SHP77 treated with DMSO at 0.1 percent for 48 hours (cell line): ENCODE measurements around the gene COL28A1.
"Not testable (repeated sequence)": the region's sequence is repeated elsewhere in the genome, so short reads cannot be mapped to it uniquely, and the experiment has no call there.

ENCODE experiments used
- DNase-seq: peaks from one replicate; lab custom pipeline; 2025; lab: John Stamatoyannopoulos, UW

COL28A1 gene

GRCh38 chr7:7464991-7465765, 70.5 kb downstream of the COL28A1 start:
- DNase-seq: not testable (repeated sequence)

DNA sequence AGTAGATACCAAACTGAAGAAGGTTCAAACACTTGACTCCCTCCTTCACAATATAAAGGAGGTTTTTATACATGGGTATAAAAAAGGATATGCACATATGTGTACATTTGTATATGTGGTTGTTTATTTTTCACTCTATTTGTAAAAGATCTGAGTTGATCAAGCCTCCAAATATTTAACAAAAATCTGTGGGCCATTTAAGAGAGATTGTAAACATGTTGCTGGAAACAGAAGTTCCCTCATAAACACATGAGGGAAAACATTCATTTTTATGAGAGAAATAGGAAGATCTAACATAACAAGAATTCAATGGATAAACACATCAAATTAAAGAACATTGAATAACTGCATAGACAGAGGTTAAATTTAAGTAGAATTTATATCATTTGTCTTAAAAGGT, 81.7 kb downstream of the COL28A1 start:
- no peak for DNase-seq

DNA sequence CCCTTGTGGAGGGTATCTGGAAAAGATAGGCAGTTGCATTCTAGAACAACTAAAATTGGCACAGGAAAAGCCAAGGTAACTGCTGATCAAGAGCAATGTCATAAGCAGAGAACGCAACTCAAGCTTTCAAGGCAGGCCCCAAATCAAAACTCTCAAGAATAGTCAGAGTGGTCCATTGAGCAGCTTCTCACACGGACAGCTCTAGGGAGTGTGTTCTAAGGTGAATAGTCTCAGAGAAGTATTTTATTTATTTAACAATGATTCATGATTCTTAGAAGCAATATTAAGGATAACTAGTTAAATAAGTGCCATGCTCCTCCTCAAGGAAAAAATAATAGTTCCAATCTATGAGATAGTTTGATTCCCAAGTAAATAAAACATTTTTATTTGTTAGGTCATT, 83.0 kb downstream of the COL28A1 start:
- no peak for DNase-seq

GRCh38 chr7:7452119-7452518, 83.6 kb downstream of the COL28A1 start:
- no peak for DNase-seq

DNA sequence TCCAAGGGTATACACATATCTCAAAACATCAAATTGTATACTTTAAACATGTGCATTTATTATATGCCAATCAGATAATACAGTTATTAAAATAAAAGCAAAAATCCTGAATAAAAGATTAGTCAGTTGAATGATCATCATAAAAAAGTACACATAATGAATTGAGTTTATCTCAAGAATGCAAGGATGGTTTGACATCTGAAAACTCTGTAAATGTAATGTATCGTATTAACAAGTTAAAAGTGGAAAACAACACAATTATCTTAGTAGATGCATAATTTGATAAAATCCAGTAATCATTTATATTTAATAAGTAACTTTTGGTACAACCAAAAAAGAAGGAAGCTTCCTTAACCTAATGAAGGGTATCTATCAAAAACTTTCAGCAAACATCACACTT, 86.6 kb downstream of the COL28A1 start:
- no peak for DNase-seq

GRCh38 chr7:7446616-7447015, 89.1 kb downstream of the COL28A1 start:
- DNase-seq: no peak

- DNase-seq: no peak
Measured at GRCh38 chr7:7443806-7444350, 91.8 kb downstream of the COL28A1 start.

- no peak for DNase-seq
Measured at GRCh38 chr7:7439564-7439963, 96.1 kb downstream of the COL28A1 start.

DNA sequence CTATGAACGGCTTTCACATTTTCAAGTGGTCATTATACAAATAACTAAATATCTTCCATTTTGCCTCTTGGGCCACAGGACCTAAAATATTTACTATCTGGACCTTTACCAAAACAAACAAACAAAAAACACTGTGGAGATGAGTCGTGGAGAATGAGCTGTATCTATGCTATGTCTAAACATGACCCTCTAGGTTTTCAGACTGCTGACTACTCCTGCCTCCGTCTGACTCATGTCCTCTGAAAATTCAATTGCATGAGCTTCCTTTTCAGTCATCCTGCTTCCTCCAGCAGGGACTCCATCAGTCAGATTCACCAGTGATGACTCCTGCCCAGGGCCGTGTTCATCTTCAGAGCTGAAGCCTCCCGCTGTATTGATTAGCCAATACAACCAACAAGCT, 96.8 kb downstream of the COL28A1 start:
- DNase-seq: peak; percentile 32

DNA sequence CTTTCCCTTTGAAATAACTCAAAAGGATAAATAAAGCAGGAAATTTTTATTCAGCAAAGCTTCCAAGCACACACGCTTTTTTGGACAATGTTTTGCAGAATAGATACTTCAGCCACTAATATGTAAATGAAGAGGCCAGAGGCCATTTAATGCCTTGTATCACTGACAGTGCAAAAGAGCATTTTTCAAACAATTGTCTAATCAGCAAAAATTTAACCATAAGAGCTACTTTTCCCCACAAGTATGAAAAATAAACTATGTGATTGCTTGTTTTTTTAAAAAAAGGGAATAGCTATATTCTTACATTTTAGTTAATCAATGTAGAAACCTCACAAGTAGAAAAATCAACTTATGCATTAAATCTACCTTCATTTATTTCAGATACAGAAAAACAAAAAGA, 99.7 kb downstream of the COL28A1 start:
- DNase-seq: no peak

- DNase-seq: no peak
Measured at GRCh38 chr7:7434329-7434728, 101.3 kb downstream of the COL28A1 start.

DNA sequence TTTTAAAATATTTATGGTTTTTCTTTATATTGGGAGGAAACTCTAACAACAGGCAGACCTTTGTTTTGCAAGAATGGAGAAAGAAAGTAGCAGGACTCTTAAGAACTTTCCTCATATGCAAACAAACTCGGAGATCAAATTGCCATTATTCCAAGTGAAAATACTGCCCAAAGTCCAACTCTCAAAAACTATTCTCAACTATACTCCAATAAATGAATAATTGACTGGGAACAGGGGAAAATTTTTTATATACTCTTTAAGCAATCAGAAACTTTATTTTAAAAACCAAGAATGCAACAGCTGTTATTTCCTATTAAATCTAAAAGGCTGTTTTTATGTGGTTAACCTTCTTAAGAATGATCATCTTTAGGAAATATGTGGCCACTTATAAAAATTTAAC, 101.9 kb downstream of the COL28A1 start:
- no peak for DNase-seq

GRCh38 chr7:7432979-7433378, 102.7 kb downstream of the COL28A1 start:
- DNase-seq: no peak

DNA sequence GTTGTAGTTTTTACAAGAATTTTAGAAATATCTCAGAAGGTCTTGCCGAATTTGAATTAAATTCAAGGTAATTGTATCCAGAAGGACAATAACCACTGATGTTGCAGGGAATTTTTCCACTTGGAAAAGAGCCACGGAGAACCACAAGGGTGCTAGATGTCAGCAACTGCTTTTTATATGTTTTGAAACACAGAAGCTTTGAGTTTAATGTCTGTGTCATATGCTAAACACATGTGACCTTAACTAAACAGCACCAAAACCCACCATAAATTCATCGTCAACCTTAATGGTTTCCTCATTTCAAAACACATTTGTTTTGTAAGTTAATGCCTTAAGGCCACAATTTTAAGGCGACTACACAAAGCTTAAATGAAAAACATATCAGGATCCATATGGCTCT, 106.9 kb downstream of the COL28A1 start:
- no peak for DNase-seq

DNA sequence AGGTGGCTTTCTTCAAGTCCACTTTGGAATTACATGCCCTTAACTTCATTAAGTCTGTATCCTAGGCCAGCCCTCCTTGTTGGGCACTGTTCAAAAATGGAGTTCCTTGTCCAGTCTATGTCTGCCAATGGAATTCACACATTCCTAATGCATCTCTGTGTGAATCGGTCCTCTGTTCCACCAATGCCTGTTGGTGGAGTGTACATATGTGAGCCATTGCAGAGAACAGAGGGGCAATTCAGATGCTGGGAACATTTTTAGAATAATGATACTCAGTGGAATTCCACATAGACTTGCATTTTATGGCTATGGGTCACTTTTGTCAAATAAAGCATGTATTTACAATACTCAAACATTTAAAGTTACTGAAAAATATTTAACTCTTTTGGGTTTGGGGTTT, 108.3 kb downstream of the COL28A1 start:
- no peak for DNase-seq

DNA sequence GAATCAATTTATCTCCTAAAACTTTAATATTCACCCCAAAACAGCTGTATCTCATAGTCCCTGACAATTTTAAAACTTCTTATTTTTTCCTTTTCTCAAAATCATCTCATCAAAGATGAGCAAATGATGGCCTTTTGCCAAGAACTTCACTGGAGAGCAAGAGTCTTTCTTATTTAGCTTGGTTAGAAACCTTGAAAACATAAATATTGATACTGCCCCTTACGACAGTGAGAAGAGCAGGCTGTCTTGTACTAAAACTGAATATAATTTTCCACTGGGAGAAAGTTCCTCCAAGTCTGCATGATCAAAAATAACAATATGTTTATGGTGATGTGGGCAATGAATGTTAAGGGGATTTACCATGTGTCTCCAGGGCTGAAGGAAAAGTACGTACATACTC, 109.0 kb downstream of the COL28A1 start:
- DNase-seq: no peak

DNA sequence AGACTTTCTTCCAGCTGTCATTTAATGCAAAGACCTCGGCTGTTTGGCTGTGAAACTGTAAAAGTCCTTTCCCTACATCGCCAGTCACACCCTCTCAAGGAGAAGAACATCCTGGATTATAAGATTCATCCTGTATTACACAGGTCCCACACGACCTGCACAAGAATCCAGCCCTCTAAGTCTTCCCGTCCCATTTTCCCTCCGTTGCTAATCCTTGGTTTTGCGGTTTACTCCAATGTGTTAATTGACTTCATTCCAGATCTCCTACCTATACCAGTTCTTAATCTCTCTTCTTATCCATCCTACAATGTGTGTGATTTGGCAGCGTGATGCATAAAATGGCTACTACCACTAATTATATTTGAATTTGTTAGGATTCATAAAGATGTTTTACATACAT, 110.4 kb downstream of the COL28A1 start:
- no peak for DNase-seq

DNA sequence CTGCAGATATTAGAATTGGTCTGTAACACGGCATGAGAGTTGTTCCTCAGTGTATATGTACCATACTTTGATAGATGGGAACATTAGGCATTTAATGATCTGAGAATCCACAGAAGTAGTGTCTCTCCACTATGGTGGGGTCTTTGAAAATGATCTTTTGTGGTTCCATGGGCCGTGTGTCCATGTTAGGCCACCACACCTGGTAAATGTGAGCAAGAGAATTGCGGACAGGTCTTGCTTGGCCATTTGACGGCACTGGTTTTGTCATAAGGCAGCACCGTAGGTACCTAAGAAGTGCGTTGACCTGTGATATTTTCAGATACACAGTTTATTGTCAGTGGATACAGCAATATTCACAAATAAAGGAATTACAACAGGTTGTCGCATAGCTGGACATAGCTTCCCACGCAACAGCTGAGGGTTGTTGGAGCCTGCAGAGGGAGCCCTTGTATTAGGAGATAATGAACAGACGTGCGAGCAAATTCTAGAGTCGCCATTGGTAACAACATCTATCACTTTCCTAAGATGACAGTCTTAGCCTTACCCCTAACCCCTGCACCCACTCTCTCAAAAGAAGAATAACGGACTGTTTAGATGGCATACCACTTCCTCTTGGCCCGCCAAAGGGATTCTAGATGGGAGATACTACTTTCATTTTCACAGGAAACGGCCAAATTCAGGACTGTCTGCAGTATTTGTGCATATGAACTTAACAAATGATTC, 111.4 kb downstream of the COL28A1 start:
- DNase-seq: peak; percentile 59

DNA sequence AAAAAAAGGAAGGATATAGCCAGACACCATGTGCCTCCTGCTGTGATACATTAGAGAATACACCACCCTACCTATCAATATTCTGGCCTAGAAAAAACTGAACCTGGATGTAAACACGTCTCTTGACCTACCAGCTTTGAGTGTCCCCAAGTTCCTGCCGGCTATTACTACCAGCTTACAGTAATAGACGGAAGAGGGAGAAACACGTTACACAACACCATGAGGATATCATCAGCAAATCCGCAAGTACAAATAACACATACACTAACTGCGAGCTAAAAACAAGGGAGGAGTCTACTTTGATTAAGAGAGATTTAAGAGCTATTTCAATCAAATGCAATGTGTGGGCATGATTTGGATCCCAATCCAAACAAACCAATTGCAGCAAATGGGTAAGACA, 113.0 kb downstream of the COL28A1 start:
- DNase-seq: no peak

DNA sequence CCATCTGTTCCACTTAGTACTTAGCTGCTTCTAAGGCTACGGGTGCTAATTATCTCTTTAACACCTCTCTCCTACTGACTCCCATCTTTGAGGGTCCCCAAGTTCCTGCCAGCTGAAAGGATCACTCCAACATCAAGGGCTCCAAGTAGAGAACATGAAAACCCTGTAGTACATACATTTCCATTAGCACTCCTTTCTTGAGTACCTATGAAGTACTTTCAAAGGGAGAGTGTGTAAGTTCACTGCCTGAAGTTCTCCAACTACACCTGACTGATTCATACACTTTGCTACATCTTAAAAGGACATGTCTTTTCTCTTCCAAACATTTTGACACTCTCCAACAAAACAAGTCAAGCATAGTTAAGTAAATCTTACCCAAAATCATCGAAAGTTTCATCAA, 113.8 kb downstream of the COL28A1 start:
- DNase-seq: no peak

GRCh38 chr7:7418997-7419396, 116.7 kb downstream of the COL28A1 start:
- no peak for DNase-seq

GRCh38 chr7:7417851-7418250, 117.8 kb downstream of the COL28A1 start:
- DNase-seq: no peak

GRCh38 chr7:7417414-7417813, 118.3 kb downstream of the COL28A1 start:
- DNase-seq: no peak
